Measurements from ENCODE around the gene PLAC1. TPM values are rescaled to one million over a fixed set of nuclear protein-coding genes. Genes with fewer than 3 reads are reported as not detected.
A peak's percentile ranks its signal among the peaks of the same experiment; 100 is the strongest.

Gene PLAC1
- total RNA-seq, 1 donor from 2014 or later: 0.72 TPM

DNA sequence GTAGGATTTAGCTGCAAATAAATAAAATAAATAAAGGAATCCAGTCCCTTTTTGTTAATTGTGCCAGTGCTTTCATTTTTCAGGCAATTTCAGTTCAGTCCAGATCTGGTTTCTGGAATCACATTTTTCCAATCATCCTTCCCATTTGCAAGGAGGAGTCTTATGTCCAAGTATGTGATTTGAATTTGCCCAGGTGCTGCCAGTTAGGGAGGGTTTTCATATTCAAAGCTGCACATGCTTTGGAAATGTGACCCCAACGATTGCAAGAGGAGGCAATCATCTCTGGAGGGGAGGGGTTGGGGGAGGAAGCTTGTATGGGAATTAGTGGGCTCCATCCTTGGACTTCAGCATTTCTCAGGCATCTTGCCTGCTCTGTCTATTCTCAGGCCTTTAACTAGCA lies 4.4 kb downstream of the PLAC1 start:
- Mint-ChIP-seq H3K9me3 (ENCODE audit: unreplicated experiment) (no peaks in the 10 kb centered on the region), H3K27me3 (ENCODE audit: unreplicated experiment) (no peaks in the 10 kb centered on the region), H3K4me1 (ENCODE audit: unreplicated experiment) (peaks cover 30% of the 10 kb centered on the region), H3K4me3 (ENCODE audit: unreplicated experiment) (no peak overlapping the region), H3K36me3 (ENCODE audit: low read depth, unreplicated experiment) (no peaks in the 10 kb centered on the region), H3K27ac (ENCODE audit: unreplicated experiment) (peak overlapping the region; percentile 36)
- no peak for DNase-seq (ENCODE audit: low spot score)
- TF ChIP-seq, protein P1, sequence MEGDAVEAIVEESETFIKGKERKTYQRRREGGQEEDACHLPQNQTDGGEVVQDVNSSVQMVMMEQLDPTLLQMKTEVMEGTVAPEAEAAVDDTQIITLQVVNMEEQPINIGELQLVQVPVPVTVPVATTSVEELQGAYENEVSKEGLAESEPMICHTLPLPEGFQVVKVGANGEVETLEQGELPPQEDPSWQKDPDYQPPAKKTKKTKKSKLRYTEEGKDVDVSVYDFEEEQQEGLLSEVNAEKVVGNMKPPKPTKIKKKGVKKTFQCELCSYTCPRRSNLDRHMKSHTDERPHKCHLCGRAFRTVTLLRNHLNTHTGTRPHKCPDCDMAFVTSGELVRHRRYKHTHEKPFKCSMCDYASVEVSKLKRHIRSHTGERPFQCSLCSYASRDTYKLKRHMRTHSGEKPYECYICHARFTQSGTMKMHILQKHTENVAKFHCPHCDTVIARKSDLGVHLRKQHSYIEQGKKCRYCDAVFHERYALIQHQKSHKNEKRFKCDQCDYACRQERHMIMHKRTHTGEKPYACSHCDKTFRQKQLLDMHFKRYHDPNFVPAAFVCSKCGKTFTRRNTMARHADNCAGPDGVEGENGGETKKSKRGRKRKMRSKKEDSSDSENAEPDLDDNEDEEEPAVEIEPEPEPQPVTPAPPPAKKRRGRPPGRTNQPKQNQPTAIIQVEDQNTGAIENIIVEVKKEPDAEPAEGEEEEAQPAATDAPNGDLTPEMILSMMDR (IDR thresholded peaks at IDR 0.05; ENCODE audit: unreplicated experiment): no peak

DNA sequence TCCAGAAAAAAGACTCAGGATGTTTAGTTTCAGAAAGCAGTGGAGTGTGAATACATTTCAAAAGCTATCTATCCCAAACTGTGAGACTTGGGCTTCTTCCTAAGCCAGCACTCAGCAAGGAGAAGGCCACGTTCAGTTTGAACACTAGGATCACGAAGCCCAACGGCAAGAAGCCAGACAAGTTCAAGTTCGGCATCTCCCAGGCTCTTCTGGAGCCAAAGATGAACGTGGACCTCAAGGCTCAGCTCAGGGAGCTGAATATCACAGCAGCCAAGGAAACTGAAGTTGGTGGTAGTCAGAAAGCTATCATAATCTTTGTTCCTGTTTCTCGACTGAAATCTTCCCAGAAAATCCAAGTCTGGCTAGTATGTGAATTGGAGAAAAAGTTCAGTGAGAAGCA lies 7.6 kb downstream of the PLAC1 start:
- H3K9me3 Mint-ChIP-seq (ENCODE audit: unreplicated experiment): no peaks in the 10 kb centered on the region
- H3K4me3 Mint-ChIP-seq (ENCODE audit: unreplicated experiment): no peak overlapping the region

DNA sequence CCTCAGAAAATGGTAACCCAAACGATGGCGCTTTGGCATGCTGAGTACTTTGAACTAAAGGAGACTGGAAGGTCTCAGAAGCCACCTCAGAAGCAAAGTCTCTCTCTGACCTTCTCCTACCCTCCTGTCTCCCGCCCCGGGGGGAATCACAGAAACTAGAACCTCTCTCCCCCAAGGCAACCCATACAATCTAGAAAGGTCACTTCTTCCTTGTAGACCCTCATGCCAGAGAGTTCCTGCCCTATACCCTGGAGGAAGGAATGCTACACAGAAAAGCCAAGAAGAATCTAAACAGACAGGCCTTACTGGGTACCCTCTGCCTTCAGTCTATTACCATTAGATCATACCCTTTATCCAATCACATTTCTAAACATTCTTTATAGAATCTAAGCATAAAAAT lies 8.5 kb downstream of the PLAC1 start:
- H3K4me3 Mint-ChIP-seq (ENCODE audit: unreplicated experiment): no peak overlapping the region
- no peaks in the 10 kb centered on the region for H3K9me3 Mint-ChIP-seq (ENCODE audit: unreplicated experiment)
- TF ChIP-seq, protein P1 (IDR thresholded peaks at IDR 0.05; ENCODE audit: unreplicated experiment): no peak
- no peaks in the 10 kb centered on the region for H3K36me3 Mint-ChIP-seq (ENCODE audit: low read depth, unreplicated experiment)
- H3K27me3 Mint-ChIP-seq (ENCODE audit: unreplicated experiment): peaks cover 4% of the 10 kb centered on the region
- peaks cover 15% of the 10 kb centered on the region for H3K4me1 Mint-ChIP-seq (ENCODE audit: unreplicated experiment)
- H3K27ac Mint-ChIP-seq (ENCODE audit: unreplicated experiment): no peak overlapping the region
- no peak for DNase-seq (ENCODE audit: low spot score)

More for the DNA sequence above, 7.6 kb downstream of the PLAC1 start:
- no peak for DNase-seq (ENCODE audit: low spot score)
- Mint-ChIP-seq H3K27ac (ENCODE audit: unreplicated experiment) (no peak overlapping the region), H3K36me3 (ENCODE audit: low read depth, unreplicated experiment) (no peaks in the 10 kb centered on the region), H3K27me3 (ENCODE audit: unreplicated experiment) (peaks cover 2% of the 10 kb centered on the region), H3K4me1 (ENCODE audit: unreplicated experiment) (peaks cover 23% of the 10 kb centered on the region)
- TF ChIP-seq, protein P1 (IDR thresholded peaks at IDR 0.05; ENCODE audit: unreplicated experiment): no peak

DNA sequence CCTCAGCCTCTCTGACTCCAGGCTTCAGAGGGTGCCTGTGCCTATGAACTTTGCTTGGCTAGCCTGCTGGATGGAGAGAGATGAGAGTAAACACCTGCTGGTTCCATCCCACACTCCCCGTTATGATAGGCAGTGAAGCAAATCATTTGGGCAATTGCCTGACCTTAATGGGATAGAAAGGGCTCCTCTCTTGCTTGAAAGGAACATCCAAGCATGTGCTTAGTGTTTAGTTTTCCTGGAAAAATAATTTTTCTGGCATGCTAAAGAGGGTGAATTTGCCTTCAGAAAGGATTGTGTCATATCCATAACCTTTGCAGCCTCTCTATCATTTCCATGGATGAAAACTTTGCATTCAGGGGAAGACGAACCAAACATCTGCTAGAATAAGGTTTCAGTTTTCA lies 10.8 kb downstream of the PLAC1 start:
- Mint-ChIP-seq H3K27me3 (ENCODE audit: unreplicated experiment) (peaks cover 4% of the 10 kb centered on the region), H3K4me1 (ENCODE audit: unreplicated experiment) (peaks cover 11% of the 10 kb centered on the region), H3K4me3 (ENCODE audit: unreplicated experiment) (no peak overlapping the region), H3K9me3 (ENCODE audit: unreplicated experiment) (no peaks in the 10 kb centered on the region), H3K27ac (ENCODE audit: unreplicated experiment) (no peak overlapping the region), H3K36me3 (ENCODE audit: low read depth, unreplicated experiment) (no peaks in the 10 kb centered on the region)
- no peak for DNase-seq (ENCODE audit: low spot score)
- TF ChIP-seq, protein P1 (IDR thresholded peaks at IDR 0.05; ENCODE audit: unreplicated experiment): no peak

DNA sequence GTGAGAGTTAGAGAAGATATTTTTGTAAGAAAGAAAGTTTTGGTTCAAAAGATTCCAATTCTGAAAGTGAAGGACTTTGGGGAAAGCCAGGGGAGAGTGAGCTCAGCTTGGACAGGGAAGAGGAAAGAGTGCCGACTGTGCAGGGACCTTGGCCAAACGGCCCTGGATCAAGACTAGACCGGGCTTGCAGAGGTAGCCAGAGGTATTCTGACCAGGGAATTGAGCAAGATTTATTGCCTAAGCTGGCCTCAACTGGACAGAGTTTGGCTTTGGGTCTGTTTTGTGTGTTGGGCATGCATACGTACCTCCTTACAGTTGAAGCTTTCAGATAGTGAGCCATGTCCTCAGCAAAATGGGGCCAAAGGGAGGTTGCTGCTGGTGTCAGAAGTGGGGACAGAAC lies 11.6 kb downstream of the PLAC1 start:
- Mint-ChIP-seq H3K27ac (ENCODE audit: unreplicated experiment) (no peak overlapping the region), H3K9me3 (ENCODE audit: unreplicated experiment) (no peaks in the 10 kb centered on the region), H3K36me3 (ENCODE audit: low read depth, unreplicated experiment) (no peaks in the 10 kb centered on the region), H3K4me1 (ENCODE audit: unreplicated experiment) (peaks cover 9% of the 10 kb centered on the region), H3K4me3 (ENCODE audit: unreplicated experiment) (no peak overlapping the region), H3K27me3 (ENCODE audit: unreplicated experiment) (peaks cover 4% of the 10 kb centered on the region)
- no peak for DNase-seq (ENCODE audit: low spot score)
- TF ChIP-seq, protein P1 (IDR thresholded peaks at IDR 0.05; ENCODE audit: unreplicated experiment): no peak
